Measurements from ENCODE around the gene COL1A1.

The COL1A1 gene

GRCh38 chr17:50139185-50139783 lies 62.1 kb downstream of the COL1A1 start:
- no peak for DNase-seq

DNA sequence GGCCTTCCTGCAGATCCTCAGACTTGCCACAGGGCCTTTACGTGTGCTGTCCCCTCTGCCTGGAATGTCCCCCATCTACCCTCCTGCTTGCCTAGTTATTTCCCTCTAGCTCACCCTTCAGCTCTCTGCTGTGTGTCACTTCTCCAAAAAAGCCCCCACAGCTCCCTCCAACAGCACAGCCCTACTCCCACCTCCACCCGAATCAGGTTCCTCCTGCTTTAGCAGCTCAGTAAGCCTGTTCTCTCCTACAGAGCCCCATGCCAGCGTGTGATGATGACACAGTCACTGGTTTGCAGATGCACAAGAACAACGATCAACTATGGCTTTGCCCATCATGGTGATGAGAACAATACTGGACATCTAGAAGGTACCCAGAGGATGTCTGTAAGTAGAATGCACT lies 64.4 kb downstream of the COL1A1 start:
- no peak for DNase-seq

DNA sequence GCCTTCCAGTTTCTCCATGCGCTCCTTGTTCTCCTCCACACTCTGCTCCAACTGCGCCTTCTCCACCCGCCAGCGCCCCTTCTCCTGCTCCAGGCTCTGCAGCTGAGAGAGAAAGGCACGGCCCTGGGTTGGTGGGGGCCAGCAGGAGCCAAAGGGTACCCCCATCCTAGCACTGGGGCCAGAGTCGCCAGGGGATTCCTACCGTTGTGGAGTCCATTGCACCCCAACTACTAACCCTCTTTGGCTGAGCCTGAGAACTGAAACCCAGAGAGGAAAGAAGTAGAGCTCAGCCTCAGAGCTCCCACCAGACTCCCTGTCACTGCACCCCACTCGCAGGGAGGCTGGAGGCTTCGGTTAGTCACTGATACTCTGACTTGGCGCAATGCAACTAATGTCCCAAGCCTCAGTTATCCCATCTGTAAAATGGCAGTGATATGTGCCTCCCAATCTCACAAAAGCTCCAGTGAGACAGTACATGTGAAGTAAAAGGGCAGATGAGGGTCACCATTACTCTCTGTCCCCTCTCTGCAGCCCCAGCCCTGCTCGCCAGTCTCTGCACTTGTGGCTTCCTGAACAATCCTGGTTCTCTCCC lies 65.2 kb downstream of the COL1A1 start:
- DNase-seq: no peak

GRCh38 chr17:50135316-50136095 lies 65.9 kb downstream of the COL1A1 start:
- no peak for DNase-seq

DNA sequence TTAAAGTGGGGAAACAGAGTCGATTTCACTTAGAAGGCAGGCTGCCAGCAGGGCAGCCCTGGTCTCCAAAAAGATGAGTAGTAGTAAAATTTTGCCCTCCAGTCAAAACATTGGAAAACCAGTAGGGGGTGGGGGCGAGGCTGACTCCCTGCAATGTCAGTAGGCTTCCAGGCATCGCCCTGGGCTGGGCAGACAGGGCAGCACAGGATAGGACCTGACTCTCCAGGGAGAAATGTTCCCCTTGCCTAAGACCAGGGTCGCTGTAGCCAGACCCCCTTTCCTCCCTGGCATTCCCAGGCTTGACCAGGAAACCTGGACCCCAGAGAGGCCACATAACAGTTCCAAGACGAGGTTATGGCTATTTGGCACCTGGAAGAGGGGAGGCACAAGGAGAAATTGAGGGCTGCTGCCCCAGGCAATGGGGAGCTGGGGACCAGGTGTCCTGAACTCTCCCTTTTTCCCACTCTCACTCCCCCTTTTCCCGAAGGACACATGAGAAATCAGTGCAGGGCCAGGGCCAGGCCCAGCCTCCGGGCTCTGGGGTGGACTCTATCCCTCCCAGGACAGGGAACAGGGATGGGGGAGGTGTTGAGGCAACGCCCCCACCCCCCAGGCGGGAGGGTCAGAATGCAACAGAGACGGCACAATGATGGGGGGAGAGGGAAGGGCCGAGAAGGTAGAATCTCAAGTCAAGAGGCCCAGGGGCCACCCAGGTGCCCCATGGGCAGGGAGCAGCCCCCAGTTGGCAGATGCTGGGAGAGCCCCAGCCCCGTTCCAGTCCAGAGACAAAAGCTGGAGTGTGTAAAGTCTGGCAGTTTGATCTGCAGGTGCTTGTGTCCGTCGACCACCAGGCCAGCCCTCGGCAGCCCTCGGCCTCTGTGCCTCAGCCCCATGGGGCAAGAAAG lies 67.0 kb downstream of the COL1A1 start:
- DNase-seq: no peak

- DNase-seq: no peak
These were observed 67.7 kb downstream of the COL1A1 start for GRCh38 chr17:50133769-50134099.

Data from SHP77 (cell line).